DND-41 (cell line): ENCODE data around the gene CLC.

Experiments used
- ATAC-seq: fragments of 200-7000 bp; cut with Tn5 transposase; 3 replicates; pipeline ENCODE4 v1.9.1; 2021; ENCODE audit warnings: low read depth; ENCODE audit not compliant: insufficient read depth
- DNase-seq: peaks from one replicate; pipeline ENCODE4 v3.0.0-alpha.2; 2020
- H2AFZ ChIP-seq: 2 replicates; pipeline ENCODE4 v1.6.0; 2012; ENCODE audit warnings: low read depth, low read length
- H3K27ac ChIP-seq: 2 replicates; pipeline ENCODE4 v1.5.1; 2012; ENCODE audit warnings: low read length, inconsistent platforms
- H3K27me3 ChIP-seq: fragments of 200-600 bp; sonication (generic); 2 replicates; pipeline ENCODE4 v1.6.0; 2012; ENCODE audit warnings: low read length, mild to moderate bottlenecking, inconsistent platforms; ENCODE audit not compliant: insufficient read depth, poor library complexity
- H3K36me3 ChIP-seq: 2 replicates; pipeline ENCODE4 v1.5.1; 2012; ENCODE audit warnings: low read length, inconsistent platforms; ENCODE audit not compliant: insufficient read depth
- H3K4me1 ChIP-seq: 2 replicates; pipeline ENCODE4 v1.5.1; 2012; ENCODE audit warnings: mild to moderate bottlenecking, low read length; ENCODE audit not compliant: insufficient read depth
- H3K4me2 ChIP-seq: 2 replicates; pipeline ENCODE4 v1.6.0; 2012; ENCODE audit warnings: mild to moderate bottlenecking, moderate library complexity, low read length, inconsistent platforms; ENCODE audit not compliant: insufficient read depth
- H3K4me3 ChIP-seq, 2 experiments: fragments of 200-600 bp in 1 of 2; shearing (Covaris generic) in 1 of 2; 2 replicates each; pipeline ENCODE4 v1.5.1; 2012 to 2016; ENCODE audit warnings: inconsistent platforms in 2 of 2, low read length in 2 of 2, mild to moderate bottlenecking in 2 of 2, low read depth in 1 of 2, moderate library complexity in 1 of 2
- H3K79me2 ChIP-seq: 2 replicates; pipeline ENCODE4 v1.6.0; 2012; ENCODE audit warnings: low read length, inconsistent platforms; ENCODE audit not compliant: insufficient read depth
- H3K9ac ChIP-seq: 2 replicates; pipeline ENCODE4 v1.6.0; 2012; ENCODE audit warnings: low read depth, mild to moderate bottlenecking, inconsistent platforms, low read length, moderate library complexity
- H3K9me3 ChIP-seq: 2 replicates; pipeline ENCODE4 v1.5.1; 2012; ENCODE audit warnings: low read length, moderate library complexity, mild to moderate bottlenecking, inconsistent platforms; ENCODE audit not compliant: insufficient read depth, severe bottlenecking
- H4K20me1 ChIP-seq: 2 replicates; pipeline ENCODE4 v1.6.0; 2012; ENCODE audit warnings: low read length; ENCODE audit not compliant: insufficient read depth
- EZH2 ChIP-seq: IDR thresholded peaks from 3 replicates; pipeline ENCODE4 v1.6.1; 2012; ENCODE audit warnings: borderline replicate concordance, low read depth, mild to moderate bottlenecking, moderate library complexity, low read length, inconsistent platforms; ENCODE audit not compliant: severe bottlenecking
- TF ChIP-seq, protein P1 (sequence below): IDR thresholded peaks from 2 replicates; pipeline ENCODE4 v1.5.1; 2012; ENCODE audit warnings: borderline replicate concordance, low read length, moderate library complexity, mild to moderate bottlenecking; ENCODE audit not compliant: poor library complexity, severe bottlenecking; ENCODE audit errors: extremely low read depth

Gene CLC

GRCh38 chr19:39686739-39687138 is 51.1 kb downstream of the CLC start:
- H3K27ac ChIP-seq = no peak overlapping the region
- no peaks in the 10 kb centered on the region for H3K36me3 ChIP-seq
- H3K27me3 ChIP-seq = peaks cover 2% of the 10 kb centered on the region
- H3K4me3 ChIP-seq = no peak overlapping the region
- H2AFZ ChIP-seq = no peak overlapping the region
- H3K9me3 ChIP-seq = no peaks in the 10 kb centered on the region
- TF ChIP-seq, protein P1, sequence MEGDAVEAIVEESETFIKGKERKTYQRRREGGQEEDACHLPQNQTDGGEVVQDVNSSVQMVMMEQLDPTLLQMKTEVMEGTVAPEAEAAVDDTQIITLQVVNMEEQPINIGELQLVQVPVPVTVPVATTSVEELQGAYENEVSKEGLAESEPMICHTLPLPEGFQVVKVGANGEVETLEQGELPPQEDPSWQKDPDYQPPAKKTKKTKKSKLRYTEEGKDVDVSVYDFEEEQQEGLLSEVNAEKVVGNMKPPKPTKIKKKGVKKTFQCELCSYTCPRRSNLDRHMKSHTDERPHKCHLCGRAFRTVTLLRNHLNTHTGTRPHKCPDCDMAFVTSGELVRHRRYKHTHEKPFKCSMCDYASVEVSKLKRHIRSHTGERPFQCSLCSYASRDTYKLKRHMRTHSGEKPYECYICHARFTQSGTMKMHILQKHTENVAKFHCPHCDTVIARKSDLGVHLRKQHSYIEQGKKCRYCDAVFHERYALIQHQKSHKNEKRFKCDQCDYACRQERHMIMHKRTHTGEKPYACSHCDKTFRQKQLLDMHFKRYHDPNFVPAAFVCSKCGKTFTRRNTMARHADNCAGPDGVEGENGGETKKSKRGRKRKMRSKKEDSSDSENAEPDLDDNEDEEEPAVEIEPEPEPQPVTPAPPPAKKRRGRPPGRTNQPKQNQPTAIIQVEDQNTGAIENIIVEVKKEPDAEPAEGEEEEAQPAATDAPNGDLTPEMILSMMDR = no peak
- no peak for TF ChIP-seq EZH2
- ATAC-seq = no peak
- no peaks in the 10 kb centered on the region for H3K79me2 ChIP-seq
- H4K20me1 ChIP-seq = no peaks in the 10 kb centered on the region
- H3K9ac ChIP-seq = no peak overlapping the region
- H3K4me2 ChIP-seq = no peak overlapping the region
- DNase-seq = no peak
- H3K4me1 ChIP-seq = no peaks in the 10 kb centered on the region

GRCh38 chr19:39684267-39684666 is 53.6 kb downstream of the CLC start:
- H3K9ac ChIP-seq = no peak overlapping the region
- H3K9me3 ChIP-seq = no peaks in the 10 kb centered on the region
- DNase-seq = no peak
- TF ChIP-seq EZH2 = no peak
- TF ChIP-seq, protein P1 = no peak
- no peaks in the 10 kb centered on the region for H3K4me1 ChIP-seq
- H3K79me2 ChIP-seq = no peaks in the 10 kb centered on the region
- no peak overlapping the region for H3K4me2 ChIP-seq
- no peaks in the 10 kb centered on the region for H4K20me1 ChIP-seq
- no peak for ATAC-seq
- H3K36me3 ChIP-seq = no peaks in the 10 kb centered on the region
- H3K4me3 ChIP-seq = no peak overlapping the region
- no peak overlapping the region for H3K27ac ChIP-seq
- no peak overlapping the region for H2AFZ ChIP-seq
- peaks cover 5% of the 10 kb centered on the region for H3K27me3 ChIP-seq

GRCh38 chr19:39681416-39681815 is 56.4 kb downstream of the CLC start:
- H3K4me2 ChIP-seq = no peak overlapping the region
- H2AFZ ChIP-seq = no peak overlapping the region
- no peak overlapping the region for H3K27ac ChIP-seq
- ATAC-seq (no peak), DNase-seq (no peak)
- no peaks in the 10 kb centered on the region for H3K9me3 ChIP-seq
- no peaks in the 10 kb centered on the region for H4K20me1 ChIP-seq
- peaks cover 5% of the 10 kb centered on the region for H3K27me3 ChIP-seq
- H3K4me1 ChIP-seq = no peaks in the 10 kb centered on the region
- no peak overlapping the region for H3K4me3 ChIP-seq
- no peaks in the 10 kb centered on the region for H3K36me3 ChIP-seq
- H3K79me2 ChIP-seq = no peaks in the 10 kb centered on the region
- no peak overlapping the region for H3K9ac ChIP-seq
- TF ChIP-seq, protein P1 = no peak
- no peak for TF ChIP-seq EZH2
